ENCODE measurements around the gene ASIC2. TPM values are rescaled to one million over a fixed set of nuclear protein-coding genes. Genes with fewer than 3 reads are reported as not detected.

Gene ASIC2
- total RNA-seq, 1 experiment from 2014 or later, result 0.74 TPM

DNA sequence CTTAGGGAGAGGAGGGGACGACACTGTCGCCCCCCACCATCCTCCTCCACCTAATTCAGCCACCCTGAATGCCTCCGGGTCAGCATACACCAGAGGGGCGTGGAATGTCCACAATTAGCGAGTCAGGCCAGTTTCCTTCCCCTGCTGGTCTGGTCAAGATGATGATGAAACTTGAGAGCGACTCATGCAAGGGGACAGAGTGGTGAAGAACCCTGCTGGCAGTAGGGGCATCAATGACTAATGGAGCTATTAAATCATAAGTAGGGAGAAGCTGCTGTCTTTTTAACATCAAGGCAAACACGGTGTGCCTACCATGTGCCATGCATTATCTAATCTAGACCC lies 294.2 kb downstream of the ASIC2 start:
- no CpG with 5 or more reads among the region's 7 CpGs for WGBS (ENCODE audit: extremely low coverage, insufficient read length, low lambda C conversion rate)
- H2AFZ ChIP-seq (ENCODE audit: low read length), result peak overlapping the region; percentile 11
- no peak overlapping the region for H2BK15ac ChIP-seq (ENCODE audit: low read depth, low read length)
- Mint-ChIP-seq H3K36me3 (ENCODE audit: insufficient read depth in 1 of 3, low read depth in 3 of 3) (no peaks in the 10 kb centered on the region), H3K27ac (no peak overlapping the region), H3K4me3 (no peak overlapping the region), H3K4me1 (peaks cover 4 to 8% of the 10 kb centered on the region in 2 experiments), H3K27me3 (ENCODE audit: low read depth) (peaks cover 34% of the 10 kb centered on the region), H3K9me3 (no peaks in the 10 kb centered on the region)
- no peaks in the 10 kb centered on the region for H3K79me1 ChIP-seq (ENCODE audit: insufficient read depth, low read depth, low read length, poor library complexity, severe bottlenecking)
- no peak overlapping the region for H4K8ac ChIP-seq (replicated peaks; ENCODE audit: insufficient read length, low read depth, low read length)
- no peak overlapping the region for H2BK5ac ChIP-seq (ENCODE audit: insufficient read length, low read length)
- H3K9ac ChIP-seq (ENCODE audit: extremely low read depth, insufficient read length, low read length), result no peak overlapping the region
- no peak overlapping the region for H2BK12ac ChIP-seq (ENCODE audit: insufficient read length, low read depth, low read length)
- no peak overlapping the region for H3K27ac ChIP-seq (ENCODE audit: insufficient read length, low read depth, low read length)
- H2BK120ac ChIP-seq (ENCODE audit: low read depth, low read length, poor library complexity, severe bottlenecking), result no peak overlapping the region
- H4K5ac ChIP-seq (ENCODE audit: insufficient read length, low read depth, low read length), result no peak overlapping the region
- no peaks in the 10 kb centered on the region for H3K9me3 ChIP-seq (ENCODE audit: control insufficient read depth, low read depth, low read length)
- no peak overlapping the region for H3K14ac ChIP-seq (ENCODE audit: insufficient read depth, low read length)
- H3K4ac ChIP-seq (ENCODE audit: low read depth, low read length), result no peak overlapping the region
- H2AK5ac ChIP-seq (ENCODE audit: insufficient read length, low read length), result no peak overlapping the region
- H3K27me3 ChIP-seq (ENCODE audit: insufficient read depth, low read length), result no peaks in the 10 kb centered on the region
- no peak overlapping the region for H2BK20ac ChIP-seq (ENCODE audit: low read depth, low read length, poor library complexity, severe bottlenecking)
- H3K4me2 ChIP-seq (ENCODE audit: insufficient read depth, insufficient read length, low read length), result no peak overlapping the region
- H3K18ac ChIP-seq (ENCODE audit: insufficient read length, low read depth, low read length), result no peak overlapping the region
- H3T11ph ChIP-seq (ENCODE audit: low read length), result no peak overlapping the region
- H4K20me1 ChIP-seq (ENCODE audit: control insufficient read depth, insufficient read depth, insufficient read length), result no peaks in the 10 kb centered on the region
- DNase-seq, result no peak
- no peaks in the 10 kb centered on the region for H3K4me1 ChIP-seq (ENCODE audit: insufficient read depth, low read length)
- H4K91ac ChIP-seq (ENCODE audit: insufficient read length, low read depth, low read length), result no peak overlapping the region
- no peak overlapping the region for H3K56ac ChIP-seq (ENCODE audit: insufficient read length, low read depth, low read length)
- no peaks in the 10 kb centered on the region for H3K23me2 ChIP-seq (ENCODE audit: insufficient read length, low read depth, low read length, poor library complexity, severe bottlenecking)
- TF ChIP-seq, protein P1, sequence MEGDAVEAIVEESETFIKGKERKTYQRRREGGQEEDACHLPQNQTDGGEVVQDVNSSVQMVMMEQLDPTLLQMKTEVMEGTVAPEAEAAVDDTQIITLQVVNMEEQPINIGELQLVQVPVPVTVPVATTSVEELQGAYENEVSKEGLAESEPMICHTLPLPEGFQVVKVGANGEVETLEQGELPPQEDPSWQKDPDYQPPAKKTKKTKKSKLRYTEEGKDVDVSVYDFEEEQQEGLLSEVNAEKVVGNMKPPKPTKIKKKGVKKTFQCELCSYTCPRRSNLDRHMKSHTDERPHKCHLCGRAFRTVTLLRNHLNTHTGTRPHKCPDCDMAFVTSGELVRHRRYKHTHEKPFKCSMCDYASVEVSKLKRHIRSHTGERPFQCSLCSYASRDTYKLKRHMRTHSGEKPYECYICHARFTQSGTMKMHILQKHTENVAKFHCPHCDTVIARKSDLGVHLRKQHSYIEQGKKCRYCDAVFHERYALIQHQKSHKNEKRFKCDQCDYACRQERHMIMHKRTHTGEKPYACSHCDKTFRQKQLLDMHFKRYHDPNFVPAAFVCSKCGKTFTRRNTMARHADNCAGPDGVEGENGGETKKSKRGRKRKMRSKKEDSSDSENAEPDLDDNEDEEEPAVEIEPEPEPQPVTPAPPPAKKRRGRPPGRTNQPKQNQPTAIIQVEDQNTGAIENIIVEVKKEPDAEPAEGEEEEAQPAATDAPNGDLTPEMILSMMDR (conservative IDR thresholded peaks at IDR 0.05), result no peak
- H3K23ac ChIP-seq (ENCODE audit: insufficient read length, low read depth, low read length), result no peak overlapping the region
- no peaks in the 10 kb centered on the region for H3K79me2 ChIP-seq (ENCODE audit: insufficient read depth, low read length)

All from H9 (cell line).